ENCODE data around the gene RAB5B. TPM values are rescaled to one million over a fixed set of nuclear protein-coding genes. Genes with fewer than 3 reads are reported as not detected.
"Not testable (repeated sequence)": the region's sequence is repeated elsewhere in the genome, so short reads cannot be mapped to it uniquely, and the experiment has no call there.

RAB5B gene
- total RNA-seq, 1 experiment from 2014 or later: 48.4 TPM

DNA sequence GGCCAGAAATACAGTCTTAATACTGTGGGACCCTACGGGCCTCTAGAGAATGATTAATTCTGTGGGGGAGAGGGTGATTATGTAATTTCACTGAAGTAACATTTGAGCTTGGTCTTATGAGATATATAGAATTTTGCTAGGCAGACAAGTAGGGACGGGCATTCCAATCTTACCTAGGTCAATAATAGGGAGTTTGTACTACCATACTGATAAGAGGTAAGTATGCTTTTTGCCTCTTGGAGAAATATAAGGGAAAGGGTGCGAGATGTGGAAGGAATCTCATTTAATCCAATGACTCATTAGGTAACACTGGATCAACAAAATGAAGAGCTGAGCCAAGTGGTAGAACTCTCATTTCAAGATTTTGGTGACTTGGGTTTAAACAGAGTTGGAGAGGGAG lies 5.2 kb downstream of the RAB5B start:
- Mint-ChIP-seq H3K4me1 (peaks cover 5 to 6% of the 10 kb centered on the region in 2 experiments; a peak in 2 of 4 replicates), H3K9me3 (no peaks in the 10 kb centered on the region), H3K36me3 (ENCODE audit: insufficient read depth in 1 of 3, low read depth in 3 of 3) (peaks cover 14 to 55% (median 51%) of the 10 kb centered on the region in 3 experiments; a peak in 6 of 7 replicates), H3K4me3 (no peak overlapping the region), H3K27ac (no peak overlapping the region), H3K27me3 (ENCODE audit: low read depth) (no peaks in the 10 kb centered on the region)
- no peaks in the 10 kb centered on the region for H3K4me1 ChIP-seq (ENCODE audit: insufficient read depth, low read length)
- no peaks in the 10 kb centered on the region for H4K20me1 ChIP-seq (ENCODE audit: control insufficient read depth, insufficient read depth, insufficient read length)
- H4K5ac ChIP-seq (ENCODE audit: insufficient read length, low read depth, low read length): no peak overlapping the region
- no peak overlapping the region for H2BK12ac ChIP-seq (ENCODE audit: insufficient read length, low read depth, low read length)
- H3K14ac ChIP-seq (ENCODE audit: insufficient read depth, low read length): no peak overlapping the region
- no CpG with 5 or more reads among the region's 3 CpGs for WGBS (ENCODE audit: extremely low coverage, insufficient read length, low lambda C conversion rate)
- H3K56ac ChIP-seq (ENCODE audit: insufficient read length, low read depth, low read length): no peak overlapping the region
- H3K23ac ChIP-seq (ENCODE audit: insufficient read length, low read depth, low read length): no peak overlapping the region
- no peak overlapping the region for H3K9ac ChIP-seq (ENCODE audit: extremely low read depth, insufficient read length, low read length)
- no peak overlapping the region for H2AFZ ChIP-seq (ENCODE audit: low read length)
- H2BK120ac ChIP-seq (ENCODE audit: low read depth, low read length, poor library complexity, severe bottlenecking): no peak overlapping the region
- no peak overlapping the region for H3K27ac ChIP-seq (ENCODE audit: insufficient read length, low read depth, low read length)
- no peak overlapping the region for H2BK15ac ChIP-seq (ENCODE audit: low read depth, low read length)
- no peak for DNase-seq
- no peak overlapping the region for H2AK5ac ChIP-seq (ENCODE audit: insufficient read length, low read length)
- peaks cover 14% of the 10 kb centered on the region; the same call in 1 of the 2 replicates for H3K79me2 ChIP-seq (ENCODE audit: insufficient read depth, low read length)
- peaks cover 3% of the 10 kb centered on the region for H3K23me2 ChIP-seq (ENCODE audit: insufficient read length, low read depth, low read length, poor library complexity, severe bottlenecking)
- no peak overlapping the region for H3K18ac ChIP-seq (ENCODE audit: insufficient read length, low read depth, low read length)
- no peaks in the 10 kb centered on the region for H3K27me3 ChIP-seq (ENCODE audit: insufficient read depth, low read length)
- H3K79me1 ChIP-seq (ENCODE audit: insufficient read depth, low read depth, low read length, poor library complexity, severe bottlenecking): peaks cover 3% of the 10 kb centered on the region
- H3T11ph ChIP-seq (ENCODE audit: low read length): no peak overlapping the region
- no peak overlapping the region for H4K8ac ChIP-seq (replicated peaks; ENCODE audit: insufficient read length, low read depth, low read length)
- no peaks in the 10 kb centered on the region for H3K9me3 ChIP-seq (ENCODE audit: control insufficient read depth, low read depth, low read length)
- H2BK20ac ChIP-seq (ENCODE audit: low read depth, low read length, poor library complexity, severe bottlenecking): no peak overlapping the region
- H3K4ac ChIP-seq (ENCODE audit: low read depth, low read length): no peak overlapping the region
- TF ChIP-seq, protein P1, sequence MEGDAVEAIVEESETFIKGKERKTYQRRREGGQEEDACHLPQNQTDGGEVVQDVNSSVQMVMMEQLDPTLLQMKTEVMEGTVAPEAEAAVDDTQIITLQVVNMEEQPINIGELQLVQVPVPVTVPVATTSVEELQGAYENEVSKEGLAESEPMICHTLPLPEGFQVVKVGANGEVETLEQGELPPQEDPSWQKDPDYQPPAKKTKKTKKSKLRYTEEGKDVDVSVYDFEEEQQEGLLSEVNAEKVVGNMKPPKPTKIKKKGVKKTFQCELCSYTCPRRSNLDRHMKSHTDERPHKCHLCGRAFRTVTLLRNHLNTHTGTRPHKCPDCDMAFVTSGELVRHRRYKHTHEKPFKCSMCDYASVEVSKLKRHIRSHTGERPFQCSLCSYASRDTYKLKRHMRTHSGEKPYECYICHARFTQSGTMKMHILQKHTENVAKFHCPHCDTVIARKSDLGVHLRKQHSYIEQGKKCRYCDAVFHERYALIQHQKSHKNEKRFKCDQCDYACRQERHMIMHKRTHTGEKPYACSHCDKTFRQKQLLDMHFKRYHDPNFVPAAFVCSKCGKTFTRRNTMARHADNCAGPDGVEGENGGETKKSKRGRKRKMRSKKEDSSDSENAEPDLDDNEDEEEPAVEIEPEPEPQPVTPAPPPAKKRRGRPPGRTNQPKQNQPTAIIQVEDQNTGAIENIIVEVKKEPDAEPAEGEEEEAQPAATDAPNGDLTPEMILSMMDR (conservative IDR thresholded peaks at IDR 0.05): no peak
- no peak overlapping the region for H2BK5ac ChIP-seq (ENCODE audit: insufficient read length, low read length)
- no peak overlapping the region for H4K91ac ChIP-seq (ENCODE audit: insufficient read length, low read depth, low read length)
- H3K4me2 ChIP-seq (ENCODE audit: insufficient read depth, insufficient read length, low read length): no peak overlapping the region

GRCh38 chr12:55981882-55982281 lies 8.0 kb downstream of the RAB5B start:
- H3K79me1 ChIP-seq (ENCODE audit: insufficient read depth, low read depth, low read length, poor library complexity, severe bottlenecking); H2AFZ ChIP-seq (ENCODE audit: low read length); H3K27ac Mint-ChIP-seq; H4K20me1 ChIP-seq (ENCODE audit: control insufficient read depth, insufficient read depth, insufficient read length); H3K4me1 ChIP-seq (ENCODE audit: insufficient read depth, low read length); H2BK20ac ChIP-seq (ENCODE audit: low read depth, low read length, poor library complexity, severe bottlenecking); H3K14ac ChIP-seq (ENCODE audit: insufficient read depth, low read length); H3K27me3 Mint-ChIP-seq (ENCODE audit: low read depth); H4K8ac ChIP-seq (replicated peaks; ENCODE audit: insufficient read length, low read depth, low read length); H3K23me2 ChIP-seq (ENCODE audit: insufficient read length, low read depth, low read length, poor library complexity, severe bottlenecking); H3K4me3 Mint-ChIP-seq; H2BK15ac ChIP-seq (ENCODE audit: low read depth, low read length); H3K4me2 ChIP-seq (ENCODE audit: insufficient read depth, insufficient read length, low read length); H3K9me3 ChIP-seq (ENCODE audit: control insufficient read depth, low read depth, low read length); H3K27me3 ChIP-seq (ENCODE audit: insufficient read depth, low read length); H3K27ac ChIP-seq (ENCODE audit: insufficient read length, low read depth, low read length); H2AK5ac ChIP-seq (ENCODE audit: insufficient read length, low read length); H3K79me2 ChIP-seq (ENCODE audit: insufficient read depth, low read length); H4K91ac ChIP-seq (ENCODE audit: insufficient read length, low read depth, low read length); H3K18ac ChIP-seq (ENCODE audit: insufficient read length, low read depth, low read length); H2BK5ac ChIP-seq (ENCODE audit: insufficient read length, low read length); H3K23ac ChIP-seq (ENCODE audit: insufficient read length, low read depth, low read length); H3K4ac ChIP-seq (ENCODE audit: low read depth, low read length); H3K4me1 Mint-ChIP-seq; H4K5ac ChIP-seq (ENCODE audit: insufficient read length, low read depth, low read length); H3K9ac ChIP-seq (ENCODE audit: extremely low read depth, insufficient read length, low read length); H2BK12ac ChIP-seq (ENCODE audit: insufficient read length, low read depth, low read length); H3K9me3 Mint-ChIP-seq; H3K56ac ChIP-seq (ENCODE audit: insufficient read length, low read depth, low read length); H2BK120ac ChIP-seq (ENCODE audit: low read depth, low read length, poor library complexity, severe bottlenecking); H3T11ph ChIP-seq (ENCODE audit: low read length); DNase-seq: not testable (repeated sequence)
- H3K36me3 Mint-ChIP-seq (ENCODE audit: insufficient read depth in 1 of 3, low read depth in 3 of 3): peaks cover 16 to 60% (median 53%) of the 10 kb centered on the region in 3 experiments; a peak in 6 of 7 replicates
- WGBS (ENCODE audit: extremely low coverage, insufficient read length, low lambda C conversion rate): no CpG with 5 or more reads among the region's 5 CpGs
